HL-60 (cell line): Measurements from ENCODE around the gene ABL1.

Source experiments
- DNase-seq, 2 experiments: peaks; one replicate each; pipeline ENCODE4 v3.0.0-alpha.2; 2010 to 2020; ENCODE audit warnings: low read depth in 1 of 2, low spot score in 1 of 2
- H3K27ac ChIP-seq: fragments of 250-450 bp; sonication (Bioruptor Pico); replicated peaks from 2 replicates; pipeline ENCODE4 v1.5.1; 2020; ENCODE audit warnings: mild to moderate bottlenecking, moderate library complexity
- H3K27me3 ChIP-seq: fragments of 250-450 bp; sonication (Bioruptor Pico); 2 replicates; pipeline ENCODE4 v1.5.1; 2021; ENCODE audit warnings: mild to moderate bottlenecking, moderate library complexity; ENCODE audit not compliant: insufficient read depth, poor library complexity, severe bottlenecking
- H3K4me3 ChIP-seq: replicated peaks from 2 replicates; pipeline ENCODE4 v1.5.1; 2011; ENCODE audit warnings: mild to moderate bottlenecking, control low read depth, low read length; ENCODE audit not compliant: insufficient read depth
- CTCF ChIP-seq: IDR thresholded peaks from one replicate; pipeline ENCODE4 v1.5.1; 2011; ENCODE audit warnings: low read length, control low read depth, inconsistent platforms; ENCODE audit not compliant: insufficient read depth
- GABPA ChIP-seq: IDR thresholded peaks from 2 replicates; pipeline ENCODE4 v1.6.1; 2012; ENCODE audit warnings: low read depth
- POLR2AphosphoS5 ChIP-seq: IDR thresholded peaks from 2 replicates; pipeline ENCODE4 v1.6.1; 2012; ENCODE audit warnings: low read depth
- REST ChIP-seq: IDR thresholded peaks from 2 replicates; pipeline ENCODE4 v1.6.1; 2012; ENCODE audit warnings: low read depth; ENCODE audit not compliant: insufficient replicate concordance
- SPI1 ChIP-seq: IDR thresholded peaks from 2 replicates; pipeline ENCODE4 v1.6.1; 2012; ENCODE audit warnings: low read depth, mild to moderate bottlenecking, borderline replicate concordance

The ABL1 gene

GRCh38 chr9:130856474-130856873 lies 21.4 kb downstream of the ABL1 start:
- no peak for TF ChIP-seq POLR2AphosphoS5
- no peak for TF ChIP-seq CTCF
- TF ChIP-seq REST, result no peak
- TF ChIP-seq GABPA, result no peak
- no peak for TF ChIP-seq SPI1
- no peak overlapping the region for H3K4me3 ChIP-seq
- H3K27ac ChIP-seq, result no peak overlapping the region
- no peaks in the 10 kb centered on the region for H3K27me3 ChIP-seq
- DNase-seq, result no peak

- H3K4me3 ChIP-seq, result no peak overlapping the region
- no peak for TF ChIP-seq SPI1
- no peak for TF ChIP-seq REST
- no peak for TF ChIP-seq GABPA
- no peak for TF ChIP-seq POLR2AphosphoS5
- TF ChIP-seq CTCF, result no peak
- H3K27ac ChIP-seq, result no peak overlapping the region
- no peak for DNase-seq
- H3K27me3 ChIP-seq, result no peaks in the 10 kb centered on the region
These were observed 23.0 kb downstream of the ABL1 start for GRCh38 chr9:130857864-130858738.

- H3K27ac ChIP-seq, result no peak overlapping the region
- no peak overlapping the region for H3K4me3 ChIP-seq
- DNase-seq, result no peak
- TF ChIP-seq GABPA, result no peak
- TF ChIP-seq SPI1, result no peak
- TF ChIP-seq CTCF, result no peak
- TF ChIP-seq REST, result no peak
- TF ChIP-seq POLR2AphosphoS5, result no peak
- H3K27me3 ChIP-seq, result no peaks in the 10 kb centered on the region
These were observed 24.0 kb downstream of the ABL1 start for GRCh38 chr9:130858739-130859705.
